ENCODE results near the gene BDH1.
"Not testable (repeated sequence)": the region's sequence is repeated elsewhere in the genome, so short reads cannot be mapped to it uniquely, and the experiment has no call there.

The BDH1 gene

GRCh38 chr3:197520311-197521276, 35.2 kb downstream of the BDH1 start:
- no peaks in the 10 kb centered on the region for H3K9me3 ChIP-seq (ENCODE audit: insufficient read depth, low read length, severe bottlenecking)
- peaks cover 77% of the 10 kb centered on the region for H3K36me3 ChIP-seq (ENCODE audit: insufficient read depth, low read length)
- no peak overlapping the region for H2AFZ ChIP-seq (ENCODE audit: low read depth, low read length)
- no peaks in the 10 kb centered on the region for H3K4me1 ChIP-seq (ENCODE audit: insufficient read depth, low read length)
- TF ChIP-seq EZH2 (IDR thresholded peaks at IDR 0.05; ENCODE audit: borderline replicate concordance, low read depth, low read length, severe bottlenecking) (no peak), CTCF (IDR thresholded peaks at IDR 0.05; ENCODE audit: borderline replicate concordance, extremely low read depth, low read length, poor library complexity, severe bottlenecking) (no peak)
- no peak overlapping the region for H3K27ac ChIP-seq (ENCODE audit: low read length)
- H4K20me1 ChIP-seq (ENCODE audit: insufficient read depth, low read length), result no peaks in the 10 kb centered on the region; the same call in 1 of the 2 replicates
- no peak overlapping the region for H3K9ac ChIP-seq (ENCODE audit: low read depth, low read length)
- H3K4me2 ChIP-seq (ENCODE audit: insufficient read depth, low read length), result no peak overlapping the region
- DNase-seq (no peak), ATAC-seq (ENCODE audit: insufficient read depth, low read depth) (no peak)
- no peaks in the 10 kb centered on the region for H3K79me2 ChIP-seq (ENCODE audit: insufficient read depth, low read length)
- H3K4me3 ChIP-seq (ENCODE audit: low read depth in 1 of 2, low read length in 2 of 2), result no peak overlapping the region
- no peaks in the 10 kb centered on the region for H3K27me3 ChIP-seq (ENCODE audit: insufficient read depth, low read length, poor library complexity)

- Histone ChIP-seq H3K4me3 (ENCODE audit: low read depth in 1 of 2, low read length in 2 of 2) (no peak overlapping the region), H3K4me2 (ENCODE audit: insufficient read depth, low read length) (no peak overlapping the region), H3K79me2 (ENCODE audit: insufficient read depth, low read length) (no peaks in the 10 kb centered on the region), H3K27ac (ENCODE audit: low read length) (no peak overlapping the region), H3K9ac (ENCODE audit: low read depth, low read length) (no peak overlapping the region), H3K27me3 (ENCODE audit: insufficient read depth, low read length, poor library complexity) (no peaks in the 10 kb centered on the region), H3K4me1 (ENCODE audit: insufficient read depth, low read length) (no peaks in the 10 kb centered on the region), H3K36me3 (ENCODE audit: insufficient read depth, low read length) (peaks cover 77% of the 10 kb centered on the region), H4K20me1 (ENCODE audit: insufficient read depth, low read length) (0 out of 2 replicates have a peak, but pooled peaks cover 3% of the 10 kb centered on the region), H2AFZ (ENCODE audit: low read depth, low read length) (no peak overlapping the region), H3K9me3 (ENCODE audit: insufficient read depth, low read length, severe bottlenecking) (no peaks in the 10 kb centered on the region)
- TF ChIP-seq CTCF (IDR thresholded peaks at IDR 0.05; ENCODE audit: borderline replicate concordance, extremely low read depth, low read length, poor library complexity, severe bottlenecking) (no peak), EZH2 (IDR thresholded peaks at IDR 0.05; ENCODE audit: borderline replicate concordance, low read depth, low read length, severe bottlenecking) (no peak)
- no peak for ATAC-seq (ENCODE audit: insufficient read depth, low read depth)
- DNase-seq, result no peak
Observed at GRCh38 chr3:197519801-197520211, 36.0 kb downstream of the BDH1 start.

- no peak overlapping the region for H3K4me2 ChIP-seq (ENCODE audit: insufficient read depth, low read length)
- TF ChIP-seq CTCF (IDR thresholded peaks at IDR 0.05; ENCODE audit: borderline replicate concordance, extremely low read depth, low read length, poor library complexity, severe bottlenecking) (no peak), EZH2 (IDR thresholded peaks at IDR 0.05; ENCODE audit: borderline replicate concordance, low read depth, low read length, severe bottlenecking) (no peak)
- H3K27ac ChIP-seq (ENCODE audit: low read length), result peak overlapping the region; percentile 1
- H3K4me3 ChIP-seq (ENCODE audit: low read depth in 1 of 2, low read length in 2 of 2), result no peak overlapping the region
- H2AFZ ChIP-seq (ENCODE audit: low read depth, low read length), result no peak overlapping the region
- no peaks in the 10 kb centered on the region for H3K9me3 ChIP-seq (ENCODE audit: insufficient read depth, low read length, severe bottlenecking)
- DNase-seq (peak; percentile 39), ATAC-seq (ENCODE audit: insufficient read depth, low read depth) (peak; percentile 27; the same call in 1 of the 3 replicates)
- no peaks in the 10 kb centered on the region for H3K79me2 ChIP-seq (ENCODE audit: insufficient read depth, low read length)
- H3K27me3 ChIP-seq (ENCODE audit: insufficient read depth, low read length, poor library complexity), result no peaks in the 10 kb centered on the region
- no peaks in the 10 kb centered on the region for H3K4me1 ChIP-seq (ENCODE audit: insufficient read depth, low read length)
- peaks cover 78% of the 10 kb centered on the region for H3K36me3 ChIP-seq (ENCODE audit: insufficient read depth, low read length)
- 0 out of 2 replicates have a peak, but pooled peaks cover 3% of the 10 kb centered on the region for H4K20me1 ChIP-seq (ENCODE audit: insufficient read depth, low read length)
- no peak overlapping the region for H3K9ac ChIP-seq (ENCODE audit: low read depth, low read length)
Observed at GRCh38 chr3:197518881-197519421, 36.8 kb downstream of the BDH1 start.

GRCh38 chr3:197517922-197518683, 37.7 kb downstream of the BDH1 start:
- not testable (repeated sequence) for H3K4me3 ChIP-seq (ENCODE audit: low read depth in 1 of 2, low read length in 2 of 2); ATAC-seq (ENCODE audit: insufficient read depth, low read depth); H3K9ac ChIP-seq (ENCODE audit: low read depth, low read length); H3K9me3 ChIP-seq (ENCODE audit: insufficient read depth, low read length, severe bottlenecking); DNase-seq; H3K27ac ChIP-seq (ENCODE audit: low read length); H2AFZ ChIP-seq (ENCODE audit: low read depth, low read length); H3K79me2 ChIP-seq (ENCODE audit: insufficient read depth, low read length); H4K20me1 ChIP-seq (ENCODE audit: insufficient read depth, low read length); H3K4me1 ChIP-seq (ENCODE audit: insufficient read depth, low read length); H3K27me3 ChIP-seq (ENCODE audit: insufficient read depth, low read length, poor library complexity); H3K4me2 ChIP-seq (ENCODE audit: insufficient read depth, low read length)
- peaks cover 78% of the 10 kb centered on the region for H3K36me3 ChIP-seq (ENCODE audit: insufficient read depth, low read length)

- DNase-seq, result peak; percentile 22
- not testable (repeated sequence) for H3K27ac ChIP-seq (ENCODE audit: low read length); H3K9me3 ChIP-seq (ENCODE audit: insufficient read depth, low read length, severe bottlenecking); H3K79me2 ChIP-seq (ENCODE audit: insufficient read depth, low read length); H3K4me1 ChIP-seq (ENCODE audit: insufficient read depth, low read length); H4K20me1 ChIP-seq (ENCODE audit: insufficient read depth, low read length); H3K4me2 ChIP-seq (ENCODE audit: insufficient read depth, low read length); H3K4me3 ChIP-seq (ENCODE audit: low read depth in 1 of 2, low read length in 2 of 2); H3K27me3 ChIP-seq (ENCODE audit: insufficient read depth, low read length, poor library complexity); ATAC-seq (ENCODE audit: insufficient read depth, low read depth); H2AFZ ChIP-seq (ENCODE audit: low read depth, low read length); H3K9ac ChIP-seq (ENCODE audit: low read depth, low read length)
- peaks cover 79% of the 10 kb centered on the region for H3K36me3 ChIP-seq (ENCODE audit: insufficient read depth, low read length)
Observed at GRCh38 chr3:197516890-197517606, 38.7 kb downstream of the BDH1 start.

Measured in DND-41 (cell line).